K562 (cell line): ENCODE data around the gene ZNF791. TPM values are rescaled to one million over a fixed set of nuclear protein-coding genes. Genes with fewer than 3 reads are reported as not detected.

Experiments used
- FOXM1 ChIP-seq, 2 experiments: fragments of 450-650 bp in 1 of 2; sonication (generic) in 1 of 2; formaldehyde crosslinking in 1 of 2; IDR thresholded peaks; 2 replicates each; pipeline versions ENCODE4 v1.6.1 to v1.9.0; 2017 to 2022; ENCODE audit warnings: low read depth in 2 of 2, mild to moderate bottlenecking in 2 of 2, missing genetic modification reagents in 1 of 2, moderate library complexity in 1 of 2
- FOXO4 ChIP-seq: fragments of 450-650 bp; formaldehyde crosslinking; IDR thresholded peaks from 2 replicates; pipeline ENCODE4 v1.4.0; 2020; ENCODE audit warnings: mild to moderate bottlenecking, moderate library complexity
- MXD1 ChIP-seq: fragments of 250-450 bp; sonication (Bioruptor Pico); IDR thresholded peaks from 2 replicates; pipeline ENCODE4 v1.8.0; 2021; ENCODE audit warnings: borderline replicate concordance, mild to moderate bottlenecking, moderate library complexity; ENCODE audit not compliant: poor library complexity, severe bottlenecking
- NCOA2 ChIP-seq, 2 experiments: fragments of 450-650 bp; IDR thresholded peaks; 2 replicates each; pipeline ENCODE4 v1.6.1; 2018; ENCODE audit warnings: mild to moderate bottlenecking in 2 of 2, moderate library complexity in 1 of 2; ENCODE audit not compliant: partially characterized antibody in 2 of 2
- POLR3G ChIP-seq: IDR thresholded peaks from 2 replicates; pipeline ENCODE4 v1.6.1; 2011; ENCODE audit not compliant: insufficient read length, insufficient replicate concordance; ENCODE audit errors: extremely low read depth
- PTRF ChIP-seq: fragments of 450-650 bp; IDR thresholded peaks from 2 replicates; pipeline ENCODE4 v1.6.1; 2016; ENCODE audit warnings: mild to moderate bottlenecking, missing genetic modification characterization, missing compliant biosample characterization
- RHOXF2B ChIP-seq: fragments of 250-450 bp; sonication (Bioruptor Pico); conservative IDR thresholded peaks from 2 replicates; pipeline ENCODE4 v1.5.1; 2021
- SIX5 ChIP-seq, 2 experiments: IDR thresholded peaks; 2 replicates each; pipeline ENCODE4 v1.6.1; 2011; ENCODE audit warnings: low read length in 2 of 2, borderline replicate concordance in 1 of 2, low read depth in 1 of 2, mild to moderate bottlenecking in 1 of 2, moderate library complexity in 1 of 2; ENCODE audit not compliant: insufficient read depth in 1 of 2
- SMARCB1 ChIP-seq: IDR thresholded peaks from 2 replicates; pipeline ENCODE4 v1.6.1; 2011; ENCODE audit warnings: improper control_type of control experiment, low read depth; ENCODE audit not compliant: insufficient read length
- TAF1 ChIP-seq: IDR thresholded peaks from 2 replicates; pipeline ENCODE4 v1.6.1; 2011; ENCODE audit warnings: mild to moderate bottlenecking, low read length, moderate library complexity; ENCODE audit not compliant: insufficient read depth, control insufficient read depth, severe bottlenecking; ENCODE audit errors: extremely low read depth
- TAF9B ChIP-seq: fragments of 450-650 bp; IDR thresholded peaks from 2 replicates; pipeline ENCODE4 v1.6.1; 2018; ENCODE audit warnings: mild to moderate bottlenecking; ENCODE audit not compliant: partially characterized antibody
- TCF7L2 ChIP-seq: fragments of 150-350 bp; IDR thresholded peaks from 2 replicates; pipeline ENCODE4 v1.6.1; 2016; ENCODE audit warnings: low read depth, mild to moderate bottlenecking, low read length, moderate library complexity
- ZNF121 ChIP-seq: sonication (generic); formaldehyde crosslinking; conservative IDR thresholded peaks from 2 replicates; pipeline ENCODE4 v1.8.0; 2022; ENCODE audit warnings: missing genetic modification reagents
- ZNF444 ChIP-seq: fragments of 250-450 bp; sonication (Bioruptor Pico); IDR thresholded peaks from 2 replicates; pipeline ENCODE4 v1.4.0; 2020; ENCODE audit warnings: mild to moderate bottlenecking, moderate library complexity
- ZNF79 ChIP-seq: fragments of 250-450 bp; sonication (Bioruptor Pico); IDR thresholded peaks from 2 replicates; pipeline ENCODE4 v1.4.0; 2020; ENCODE audit warnings: low read depth, mild to moderate bottlenecking, moderate library complexity
- polyA plus RNA-seq, 8 experiments: library from polyadenylated mRNA; depleted of rRNA in 4 of 8; stranded (reverse) in 5 of 8; unstranded in 3 of 8; fragments of >200 nt; fragmentation: Nextera tagmentation in 2 of 8; fragmentation: Illumina TruSeq in 1 of 8; extraction: Ambion mirVana in 2 of 8; extraction: Trizol in 1 of 8; gene quantifications; 2 replicates each; pipeline versions ENCODE4 v1.2.1 to v1.2.3, GENCODE V29; 2011 to 2014; ENCODE audit warnings: inconsistent platforms in 1 of 8, missing spikeins in 1 of 8
- total RNA-seq, 7 experiments: library from RNA; depleted of rRNA in 6 of 7; stranded (reverse); fragments of >200 nt in 6 of 7; fragmentation: Illumina TruSeq in 2 of 7; extraction: Trizol in 2 of 7; gene quantifications; 2 replicates each; pipeline versions ENCODE4 v1.2.1 to v1.2.3, GENCODE V29; 2011 to 2021; ENCODE audit warnings: low replicate concordance in 1 of 7
- TF ChIP-seq, protein P1 (sequence below), 2 experiments: fragments of 450-650 bp; formaldehyde crosslinking in 1 of 2; IDR thresholded peaks; 2 replicates each; pipeline versions ENCODE4 v1.4.0 to v1.6.1; 2014 to 2020; ENCODE audit warnings: mild to moderate bottlenecking in 2 of 2, borderline replicate concordance in 1 of 2, low read depth in 1 of 2

ZNF791 gene
- total and polyA plus RNA-seq, 9 of the 15 experiments (the other 6 are each of a cell fraction or from before 2014, with no cell fraction given): 7.8 to 22.7 (median 13.1) TPM

DNA sequence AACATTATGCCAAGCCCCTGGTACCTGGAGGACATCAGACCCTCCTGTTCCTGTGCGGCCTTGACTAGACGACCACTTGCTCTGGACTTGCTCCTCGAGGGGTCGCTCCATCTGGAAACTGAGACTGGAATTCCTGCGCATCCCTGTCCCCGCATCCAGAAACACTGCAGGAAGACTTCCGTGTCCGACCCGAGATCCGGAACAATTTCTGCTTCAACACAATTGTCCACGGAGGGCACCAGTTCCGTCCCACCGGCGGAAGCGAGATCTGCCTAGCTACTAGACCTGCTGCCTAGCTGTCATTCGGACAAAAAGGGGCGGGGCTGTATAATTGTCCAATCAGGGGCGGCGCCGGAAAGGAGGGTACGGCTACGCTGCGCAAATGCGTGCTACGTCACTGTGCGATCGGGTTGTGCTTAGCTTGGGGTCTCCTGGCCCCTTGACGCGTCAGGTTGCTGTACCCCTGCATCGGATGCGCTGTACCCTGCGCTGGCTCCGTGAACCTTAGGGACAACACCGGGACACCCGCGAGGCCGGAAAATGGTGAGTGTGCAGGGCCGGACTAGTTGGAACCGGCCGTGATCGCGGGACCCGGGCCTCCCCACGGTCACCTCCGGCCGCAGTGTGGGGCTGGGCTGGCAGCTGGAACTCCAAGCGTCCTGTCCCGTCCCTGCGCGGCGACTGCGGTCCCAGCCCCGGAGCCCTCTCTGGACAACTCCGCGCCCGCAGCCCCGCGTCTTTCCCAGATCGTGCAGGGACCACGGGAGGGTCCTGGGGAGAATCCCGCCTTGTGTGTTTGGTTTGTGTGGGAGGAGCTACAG is at the start of gene ZNF791, which contains the start of gene ZNF490 (continued):
- TF ChIP-seq, protein P1, sequence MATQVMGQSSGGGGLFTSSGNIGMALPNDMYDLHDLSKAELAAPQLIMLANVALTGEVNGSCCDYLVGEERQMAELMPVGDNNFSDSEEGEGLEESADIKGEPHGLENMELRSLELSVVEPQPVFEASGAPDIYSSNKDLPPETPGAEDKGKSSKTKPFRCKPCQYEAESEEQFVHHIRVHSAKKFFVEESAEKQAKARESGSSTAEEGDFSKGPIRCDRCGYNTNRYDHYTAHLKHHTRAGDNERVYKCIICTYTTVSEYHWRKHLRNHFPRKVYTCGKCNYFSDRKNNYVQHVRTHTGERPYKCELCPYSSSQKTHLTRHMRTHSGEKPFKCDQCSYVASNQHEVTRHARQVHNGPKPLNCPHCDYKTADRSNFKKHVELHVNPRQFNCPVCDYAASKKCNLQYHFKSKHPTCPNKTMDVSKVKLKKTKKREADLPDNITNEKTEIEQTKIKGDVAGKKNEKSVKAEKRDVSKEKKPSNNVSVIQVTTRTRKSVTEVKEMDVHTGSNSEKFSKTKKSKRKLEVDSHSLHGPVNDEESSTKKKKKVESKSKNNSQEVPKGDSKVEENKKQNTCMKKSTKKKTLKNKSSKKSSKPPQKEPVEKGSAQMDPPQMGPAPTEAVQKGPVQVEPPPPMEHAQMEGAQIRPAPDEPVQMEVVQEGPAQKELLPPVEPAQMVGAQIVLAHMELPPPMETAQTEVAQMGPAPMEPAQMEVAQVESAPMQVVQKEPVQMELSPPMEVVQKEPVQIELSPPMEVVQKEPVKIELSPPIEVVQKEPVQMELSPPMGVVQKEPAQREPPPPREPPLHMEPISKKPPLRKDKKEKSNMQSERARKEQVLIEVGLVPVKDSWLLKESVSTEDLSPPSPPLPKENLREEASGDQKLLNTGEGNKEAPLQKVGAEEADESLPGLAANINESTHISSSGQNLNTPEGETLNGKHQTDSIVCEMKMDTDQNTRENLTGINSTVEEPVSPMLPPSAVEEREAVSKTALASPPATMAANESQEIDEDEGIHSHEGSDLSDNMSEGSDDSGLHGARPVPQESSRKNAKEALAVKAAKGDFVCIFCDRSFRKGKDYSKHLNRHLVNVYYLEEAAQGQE (IDR thresholded peaks at IDR 0.05; ENCODE audit: borderline replicate concordance): peak; percentile 94
- TF ChIP-seq, protein P1 (CRISPR knock-in tag; IDR thresholded peaks at IDR 0.05; ENCODE audit: low read depth): no peak
- TF ChIP-seq MXD1 (CRISPR knock-in tag) (no peak), ZNF121 (no peak), SMARCB1 (no peak), PTRF (tag) (no peak), RHOXF2B (CRISPR knock-in tag) (no peak), FOXM1 (IDR thresholded peaks at IDR 0.05; ENCODE audit: low read depth) (no peak), FOXM1 (CRISPR knock-in tag; IDR thresholded peaks at IDR 0.05; ENCODE audit: low read depth) (0 out of 2 replicates have a peak, but pooled peaks have one; percentile 37), ZNF79 (no peak), TAF1 (peak; percentile 91), TCF7L2 (no peak), FOXO4 (CRISPR knock-in tag) (no peak), ZNF444 (CRISPR knock-in tag) (no peak), TAF9B (peak; percentile 88), POLR3G (no peak), SIX5 (IDR thresholded peaks at IDR 0.05; ENCODE audit: borderline replicate concordance in 1 of 2, insufficient read depth in 1 of 2, low read depth in 1 of 2, low read length in 2 of 2) (peak; percentile 28 to 42; a peak in 3 of 4 replicates), NCOA2 (IDR thresholded peaks at IDR 0.05; ENCODE audit: partially characterized antibody in 2 of 2) (no peak)
